ENCODE data around the gene BAZ2B.
A peak's percentile ranks its signal among the peaks of the same experiment; 100 is the strongest.

DNA sequence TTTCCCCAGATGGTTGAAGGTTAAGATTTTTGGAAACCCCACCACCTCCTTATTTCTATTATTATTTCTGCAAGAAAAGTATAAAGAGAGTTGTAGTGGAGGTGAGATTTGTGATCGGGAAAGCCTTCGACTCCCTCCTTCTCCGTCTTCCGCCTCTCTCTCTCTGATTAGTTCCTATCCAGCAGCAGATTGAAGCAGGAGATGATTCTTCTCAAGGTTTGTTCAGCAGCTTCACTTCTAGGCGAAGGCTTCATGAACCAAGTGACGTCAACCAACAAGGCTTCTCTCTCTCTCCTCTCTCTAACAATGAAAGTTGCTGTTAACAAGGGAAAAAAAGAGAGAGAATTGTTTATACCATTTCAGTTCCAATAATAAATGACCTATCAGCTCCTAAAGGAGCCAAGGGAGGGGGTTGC is at the start of gene BAZ2B:
- TF ChIP-seq, protein P1, sequence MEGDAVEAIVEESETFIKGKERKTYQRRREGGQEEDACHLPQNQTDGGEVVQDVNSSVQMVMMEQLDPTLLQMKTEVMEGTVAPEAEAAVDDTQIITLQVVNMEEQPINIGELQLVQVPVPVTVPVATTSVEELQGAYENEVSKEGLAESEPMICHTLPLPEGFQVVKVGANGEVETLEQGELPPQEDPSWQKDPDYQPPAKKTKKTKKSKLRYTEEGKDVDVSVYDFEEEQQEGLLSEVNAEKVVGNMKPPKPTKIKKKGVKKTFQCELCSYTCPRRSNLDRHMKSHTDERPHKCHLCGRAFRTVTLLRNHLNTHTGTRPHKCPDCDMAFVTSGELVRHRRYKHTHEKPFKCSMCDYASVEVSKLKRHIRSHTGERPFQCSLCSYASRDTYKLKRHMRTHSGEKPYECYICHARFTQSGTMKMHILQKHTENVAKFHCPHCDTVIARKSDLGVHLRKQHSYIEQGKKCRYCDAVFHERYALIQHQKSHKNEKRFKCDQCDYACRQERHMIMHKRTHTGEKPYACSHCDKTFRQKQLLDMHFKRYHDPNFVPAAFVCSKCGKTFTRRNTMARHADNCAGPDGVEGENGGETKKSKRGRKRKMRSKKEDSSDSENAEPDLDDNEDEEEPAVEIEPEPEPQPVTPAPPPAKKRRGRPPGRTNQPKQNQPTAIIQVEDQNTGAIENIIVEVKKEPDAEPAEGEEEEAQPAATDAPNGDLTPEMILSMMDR (IDR thresholded peaks at IDR 0.05 in 8 of 11, conservative IDR thresholded peaks at IDR 0.05 in 3 of 11): no peak
- TF ChIP-seq POLR2AphosphoS5 (IDR thresholded peaks at IDR 0.05): peak in 1 of 3 donors; percentile 45
